NT2/D1 (cell line): ENCODE data around the gene RHEBL1.
A peak's percentile ranks its signal among the peaks of the same experiment; 100 is the strongest.

Experiments used
- DNase-seq: peaks from one replicate; pipeline ENCODE4 v3.0.0-alpha.2; 2011; ENCODE audit warnings: low read depth, low spot score
- H3K27me3 ChIP-seq: 2 replicates; pipeline ENCODE4 v1.6.0; 2011; ENCODE audit warnings: mild to moderate bottlenecking; ENCODE audit not compliant: insufficient read length, insufficient read depth
- H3K36me3 ChIP-seq: 2 replicates; pipeline ENCODE4 v1.6.1; 2011; ENCODE audit warnings: mild to moderate bottlenecking, low read length, mixed read lengths; ENCODE audit not compliant: insufficient read depth, insufficient read length
- H3K4me1 ChIP-seq: 2 replicates; pipeline ENCODE4 v1.5.1; 2011; ENCODE audit not compliant: insufficient read depth, insufficient read length
- H3K4me3 ChIP-seq: 2 replicates; pipeline ENCODE4 v1.5.1; 2011; ENCODE audit warnings: low read depth; ENCODE audit not compliant: insufficient read length
- H3K9ac ChIP-seq: 2 replicates; pipeline ENCODE4 v1.6.0; 2011; ENCODE audit warnings: low read depth; ENCODE audit not compliant: insufficient read length
- H3K9me3 ChIP-seq: 2 replicates; pipeline ENCODE4 v1.5.1; 2011; ENCODE audit warnings: mild to moderate bottlenecking, low read length; ENCODE audit not compliant: insufficient read depth
- SUZ12 ChIP-seq: IDR thresholded peaks from 2 replicates; pipeline ENCODE4 v1.6.1; 2011; ENCODE audit not compliant: insufficient read length, insufficient read depth; ENCODE audit errors: extremely low read depth
- YY1 ChIP-seq: IDR thresholded peaks from 2 replicates; pipeline ENCODE4 v1.6.1; 2011; ENCODE audit not compliant: insufficient read length, insufficient read depth
- ZNF274 ChIP-seq: IDR thresholded peaks from 2 replicates; pipeline ENCODE4 v1.6.1; 2011; ENCODE audit warnings: mild to moderate bottlenecking, low read depth, low read length

Gene RHEBL1

GRCh38 chr12:49093792-49094159 lies 24.0 kb upstream of the RHEBL1 start:
- Histone ChIP-seq H3K9ac (no peak overlapping the region), H3K9me3 (no peaks in the 10 kb centered on the region), H3K4me1 (peaks cover 10% of the 10 kb centered on the region), H3K27me3 (peaks cover 52% of the 10 kb centered on the region), H3K36me3 (peaks cover 16% of the 10 kb centered on the region), H3K4me3 (no peak overlapping the region)
- no peak for DNase-seq
- TF ChIP-seq YY1 (no peak), SUZ12 (no peak), ZNF274 (no peak)

GRCh38 chr12:49092816-49093406 lies 23.1 kb upstream of the RHEBL1 start:
- no peak for TF ChIP-seq YY1
- TF ChIP-seq SUZ12 = no peak
- no peak for TF ChIP-seq ZNF274
- Histone ChIP-seq H3K9me3 (no peaks in the 10 kb centered on the region), H3K9ac (peak overlapping the region; percentile 12), H3K4me1 (peaks cover 10% of the 10 kb centered on the region), H3K4me3 (peak overlapping the region; percentile 19), H3K27me3 (peaks cover 60% of the 10 kb centered on the region), H3K36me3 (peaks cover 16% of the 10 kb centered on the region)
- no peak for DNase-seq

DNA sequence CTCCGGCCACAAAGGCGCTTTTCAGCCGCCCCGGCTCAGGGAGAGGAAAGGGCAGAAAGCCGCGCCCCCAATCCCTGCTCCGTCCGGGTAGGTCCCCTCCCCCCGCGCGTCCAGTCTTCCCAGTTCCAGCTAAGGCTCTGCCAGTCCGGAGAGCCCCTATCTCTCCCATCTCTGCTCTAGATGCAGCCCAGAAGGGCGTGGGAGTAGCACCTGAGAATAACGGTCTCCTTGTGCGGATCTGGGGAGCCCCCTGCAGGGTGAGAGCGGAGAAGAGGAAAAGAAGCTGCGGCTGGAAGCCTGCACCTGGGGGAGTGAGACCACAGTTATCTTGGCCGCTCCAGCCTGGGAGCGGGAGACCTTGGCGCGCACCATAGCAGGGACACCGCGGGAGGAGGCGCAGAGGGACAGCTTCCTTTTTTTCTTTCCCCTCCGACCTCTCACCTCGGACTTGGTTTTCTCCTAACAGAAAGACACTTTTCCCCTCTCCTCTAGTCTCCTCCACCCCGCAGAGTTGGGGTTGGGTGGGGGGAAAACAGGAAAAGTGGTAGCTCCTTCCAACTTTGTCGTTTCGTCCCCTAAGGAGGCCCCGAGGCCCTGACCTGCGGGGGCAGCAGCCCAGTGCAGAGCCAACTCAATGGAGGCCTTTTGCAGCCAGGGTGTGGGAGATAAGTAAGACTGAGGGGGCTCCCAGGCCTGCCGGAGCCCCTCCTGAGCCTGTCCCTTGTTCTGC lies 22.5 kb upstream of the RHEBL1 start:
- no peak for TF ChIP-seq SUZ12
- no peak for TF ChIP-seq ZNF274
- TF ChIP-seq YY1 = no peak
- Histone ChIP-seq H3K4me1 (peaks cover 6% of the 10 kb centered on the region), H3K9me3 (no peaks in the 10 kb centered on the region), H3K27me3 (peaks cover 67% of the 10 kb centered on the region), H3K9ac (peak overlapping the region; percentile 12), H3K36me3 (peaks cover 9% of the 10 kb centered on the region), H3K4me3 (peak overlapping the region; percentile 19)
- peak; percentile 51 for DNase-seq

DNA sequence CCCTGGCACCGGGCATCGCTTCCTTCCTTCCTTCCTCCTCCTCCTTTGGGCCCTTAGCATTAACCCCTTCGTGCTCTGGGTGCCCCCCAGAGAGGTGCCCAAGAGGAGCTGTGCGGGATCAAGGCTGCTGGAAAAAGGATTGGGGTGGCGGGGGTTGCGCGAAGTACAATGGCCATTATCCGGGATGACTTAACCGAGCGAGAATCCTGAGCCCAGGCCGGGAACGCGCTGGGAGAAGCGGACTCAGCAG lies 22.0 kb upstream of the RHEBL1 start:
- no peaks in the 10 kb centered on the region for H3K9me3 ChIP-seq
- H3K4me3 ChIP-seq = peak overlapping the region; percentile 19
- peaks cover 6% of the 10 kb centered on the region for H3K4me1 ChIP-seq
- H3K27me3 ChIP-seq = peaks cover 72% of the 10 kb centered on the region
- TF ChIP-seq SUZ12 (no peak), ZNF274 (no peak), YY1 (no peak)
- H3K36me3 ChIP-seq = peaks cover 4% of the 10 kb centered on the region
- no peak for DNase-seq
- H3K9ac ChIP-seq = peak overlapping the region; percentile 12

DNA sequence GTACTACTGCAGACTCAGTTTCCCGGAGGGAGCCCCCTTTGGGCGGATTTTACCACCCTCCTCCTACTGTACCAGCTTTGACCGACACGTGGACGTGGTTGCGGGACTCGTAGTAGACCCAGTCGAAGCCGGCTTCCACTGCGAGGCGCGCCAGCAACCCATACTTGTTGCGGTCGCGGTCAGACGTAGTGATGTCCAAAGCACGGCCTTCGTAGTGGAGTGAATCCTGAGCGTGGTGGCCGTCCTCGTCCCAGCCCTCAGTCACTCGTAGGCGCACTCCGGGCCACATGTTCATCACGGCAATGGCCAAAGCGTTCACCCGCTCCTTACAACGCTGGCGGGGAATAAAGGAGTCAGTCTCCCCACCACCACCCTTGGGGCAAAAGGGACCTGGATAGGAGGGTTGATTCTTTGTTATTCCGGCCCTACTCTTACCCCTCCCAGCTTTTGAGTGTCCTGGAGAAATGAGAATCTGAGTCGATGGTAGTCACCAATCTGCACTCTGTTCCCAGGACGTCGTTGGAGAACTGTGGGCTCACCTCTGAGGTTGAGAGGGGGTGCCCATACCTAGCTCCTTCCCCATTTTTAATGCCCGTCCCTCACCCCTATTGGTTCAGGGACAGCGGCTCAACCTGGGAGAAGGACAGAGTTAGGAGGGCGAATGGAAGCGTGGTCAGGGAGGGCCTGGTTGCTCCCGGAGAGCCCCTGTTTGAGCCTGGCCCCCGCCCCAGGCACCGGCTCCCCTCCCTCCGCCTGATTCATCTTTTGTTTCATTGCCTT lies 21.5 kb upstream of the RHEBL1 start:
- TF ChIP-seq YY1 (no peak), SUZ12 (no peak), ZNF274 (no peak)
- DNase-seq = no peak
- peak overlapping the region; percentile 19 for H3K4me3 ChIP-seq
- peak overlapping the region; percentile 12 for H3K9ac ChIP-seq
- peaks cover 6% of the 10 kb centered on the region for H3K4me1 ChIP-seq
- peaks cover 77% of the 10 kb centered on the region for H3K27me3 ChIP-seq
- no peaks in the 10 kb centered on the region for H3K9me3 ChIP-seq
- H3K36me3 ChIP-seq = no peaks in the 10 kb centered on the region

DNA sequence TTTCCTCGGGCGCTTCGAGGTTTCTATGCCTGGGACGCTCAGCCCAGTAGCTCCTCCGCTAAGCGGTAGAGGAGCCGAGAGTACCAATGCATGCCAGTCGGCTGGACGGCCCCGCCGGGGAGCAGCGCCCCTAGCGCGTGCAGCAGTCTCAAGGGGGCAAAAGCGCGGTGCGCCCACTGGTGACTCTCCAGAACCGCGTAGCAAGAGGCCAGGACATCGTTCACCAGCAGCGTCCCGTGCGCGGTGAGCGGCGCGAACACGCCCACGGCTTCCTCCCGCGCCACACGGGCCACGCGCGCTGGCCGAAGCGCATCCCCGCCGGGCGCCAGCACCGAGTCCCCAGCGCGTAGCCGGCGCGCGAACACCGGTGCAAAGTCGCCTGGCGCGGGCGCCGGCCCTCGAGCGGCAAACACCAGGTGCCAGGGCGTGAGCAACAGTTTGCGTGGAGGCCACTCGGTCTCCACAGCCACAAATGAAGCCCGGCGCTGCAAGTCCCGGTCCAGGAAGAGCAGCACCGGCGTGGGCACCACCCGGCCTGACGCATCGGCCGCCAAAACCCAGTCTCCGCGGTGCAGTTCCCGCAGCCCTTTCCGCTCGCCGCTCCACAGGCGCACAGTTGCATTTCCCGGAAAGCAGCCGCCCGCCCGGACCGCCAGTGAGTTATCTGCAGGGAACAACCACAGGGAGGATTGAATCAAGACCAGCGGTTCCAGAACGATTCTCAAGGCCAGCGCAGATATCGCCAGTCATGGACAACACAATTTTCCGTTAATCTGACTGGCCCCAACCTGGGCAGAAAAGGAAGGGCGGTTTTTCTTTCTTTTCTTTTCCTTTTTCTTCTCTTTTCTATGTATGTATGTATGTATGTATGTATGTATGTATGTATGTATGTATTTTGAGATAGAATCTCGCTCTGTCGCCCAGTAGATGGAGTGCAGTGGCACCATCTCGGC lies 20.3 kb upstream of the RHEBL1 start:
- Histone ChIP-seq H3K4me1 (peaks cover 6% of the 10 kb centered on the region), H3K9ac (peak overlapping the region; percentile 77), H3K36me3 (no peaks in the 10 kb centered on the region), H3K4me3 (peak overlapping the region; percentile 50), H3K27me3 (peaks cover 79% of the 10 kb centered on the region), H3K9me3 (no peaks in the 10 kb centered on the region)
- DNase-seq = no peak
- TF ChIP-seq ZNF274 = no peak
- peak; percentile 99 for TF ChIP-seq SUZ12
- TF ChIP-seq YY1 = no peak

- no peak overlapping the region for H3K4me3 ChIP-seq
- no peak for DNase-seq
- no peak overlapping the region for H3K9ac ChIP-seq
- H3K9me3 ChIP-seq = no peaks in the 10 kb centered on the region; the same call in 1 of the 2 replicates
- TF ChIP-seq ZNF274 = no peak
- peak; percentile 35 for TF ChIP-seq SUZ12
- TF ChIP-seq YY1 = no peak
- H3K36me3 ChIP-seq = no peaks in the 10 kb centered on the region
- peaks cover 3% of the 10 kb centered on the region for H3K4me1 ChIP-seq
- peaks cover 76% of the 10 kb centered on the region for H3K27me3 ChIP-seq
Measured at GRCh38 chr12:49088932-49089330, 19.2 kb upstream of the RHEBL1 start.
